Activated T-helper 2 cell treated with anti-CD3 and anti-CD28 coated beads, Interferon-gamma antibody, Interleukin-2, Interleukin-4, amounts not matched to agents 10 μg/mL and 5 μg/mL and 100 μg/mL, durations not matched to agents 14 hours and 24 hours and 36 hours (primary cell): ENCODE data around the gene KIF5B. TPM values are rescaled to one million over a fixed set of nuclear protein-coding genes. Genes with fewer than 3 reads are reported as not detected.
A peak's percentile ranks its signal among the peaks of the same experiment; 100 is the strongest.
"Not testable (repeated sequence)": the region's sequence is repeated elsewhere in the genome, so short reads cannot be mapped to it uniquely, and the experiment has no call there.

Experiments used
- DNase-seq: peaks from one replicate; pipeline ENCODE4 v3.0.0; 2021; ENCODE audit warnings: low spot score
- H3K27ac Mint-ChIP-seq: one replicate; pipeline ENCODE4 v1.8.0; 2021; ENCODE audit warnings: mixed read lengths
- H3K27me3 Mint-ChIP-seq: one replicate; pipeline ENCODE4 v1.8.0; 2021; ENCODE audit warnings: low read depth, mixed read lengths
- H3K36me3 Mint-ChIP-seq: one replicate; pipeline ENCODE4 v1.8.0; 2021; ENCODE audit warnings: low read depth, mixed read lengths
- H3K4me1 Mint-ChIP-seq: one replicate; pipeline ENCODE4 v1.8.0; 2021; ENCODE audit warnings: low read depth, mixed read lengths
- H3K4me3 Mint-ChIP-seq: one replicate; pipeline ENCODE4 v1.8.0; 2021; ENCODE audit warnings: low read depth, mild to moderate bottlenecking, moderate library complexity, mixed read lengths
- H3K9me3 Mint-ChIP-seq: one replicate; pipeline ENCODE4 v1.8.0; 2021; ENCODE audit warnings: mixed read lengths
- intact Hi-C: fragments of 100-400 bp; cut with micrococcal nuclease; formaldehyde crosslinking; loops from one replicate; pipeline ENCODE4 v1.15.1; 2023
- total RNA-seq: library from RNA; stranded (reverse); gene quantifications from 2 replicates; pipeline ENCODE4 v1.2.3, GENCODE V29; 2022

KIF5B gene
- total RNA-seq, 1 donor from 2014 or later: 76.6 TPM

GRCh38 chr10:32073659-32074058 is 17.4 kb upstream of the KIF5B start:
- Mint-ChIP-seq H3K9me3 (no peaks in the 10 kb centered on the region), H3K27me3 (peaks cover 15% of the 10 kb centered on the region), H3K36me3 (no peaks in the 10 kb centered on the region), H3K4me3 (no peak overlapping the region), H3K4me1 (no peaks in the 10 kb centered on the region), H3K27ac (no peak overlapping the region)
- intact Hi-C loops: no loop called here
- DNase-seq: no peak

GRCh38 chr10:32073128-32073527 is 16.9 kb upstream of the KIF5B start:
- DNase-seq: no peak
- Mint-ChIP-seq H3K9me3 (no peaks in the 10 kb centered on the region), H3K27me3 (peaks cover 15% of the 10 kb centered on the region), H3K4me3 (no peak overlapping the region), H3K4me1 (no peaks in the 10 kb centered on the region), H3K36me3 (no peaks in the 10 kb centered on the region), H3K27ac (no peak overlapping the region)
- intact Hi-C loops: no loop called here

- no peaks in the 10 kb centered on the region for H3K4me1 Mint-ChIP-seq
- H3K9me3 Mint-ChIP-seq: no peaks in the 10 kb centered on the region
- no peaks in the 10 kb centered on the region for H3K36me3 Mint-ChIP-seq
- no peak overlapping the region for H3K4me3 Mint-ChIP-seq
- intact Hi-C loops: no loop called here
- H3K27ac Mint-ChIP-seq: no peak overlapping the region
- peaks cover 12% of the 10 kb centered on the region for H3K27me3 Mint-ChIP-seq
- DNase-seq: no peak
These were observed 16.0 kb upstream of the KIF5B start for GRCh38 chr10:32072025-32072800.

- Mint-ChIP-seq H3K4me1 (no peaks in the 10 kb centered on the region), H3K36me3 (no peaks in the 10 kb centered on the region), H3K27ac (no peak overlapping the region), H3K27me3 (peaks cover 10% of the 10 kb centered on the region), H3K4me3 (no peak overlapping the region), H3K9me3 (no peaks in the 10 kb centered on the region)
- no peak for DNase-seq
- intact Hi-C loops: no loop called here
These were observed 14.4 kb upstream of the KIF5B start for GRCh38 chr10:32070645-32071044.

- Mint-ChIP-seq H3K4me3 (no peak overlapping the region), H3K36me3 (no peaks in the 10 kb centered on the region), H3K27me3 (peaks cover 1% of the 10 kb centered on the region), H3K9me3 (no peaks in the 10 kb centered on the region), H3K4me1 (no peaks in the 10 kb centered on the region), H3K27ac (no peak overlapping the region)
- DNase-seq: no peak
- intact Hi-C loops: no loop called here
These were observed 12.3 kb upstream of the KIF5B start for GRCh38 chr10:32068569-32068968.

- intact Hi-C loops, H3K4me1 Mint-ChIP-seq, H3K36me3 Mint-ChIP-seq, H3K27ac Mint-ChIP-seq, DNase-seq, H3K9me3 Mint-ChIP-seq, H3K4me3 Mint-ChIP-seq, H3K27me3 Mint-ChIP-seq: not testable (repeated sequence)
These were observed 11.7 kb upstream of the KIF5B start for GRCh38 chr10:32067931-32068330.

- Mint-ChIP-seq H3K27me3 (no peaks in the 10 kb centered on the region), H3K4me1 (no peaks in the 10 kb centered on the region), H3K36me3 (no peaks in the 10 kb centered on the region), H3K27ac (no peak overlapping the region), H3K9me3 (no peaks in the 10 kb centered on the region), H3K4me3 (no peak overlapping the region)
- no peak for DNase-seq
- intact Hi-C loops: no loop called here
These were observed 9.6 kb upstream of the KIF5B start for GRCh38 chr10:32065856-32066255.

- DNase-seq: no peak
- H3K27me3 Mint-ChIP-seq: no peaks in the 10 kb centered on the region
- no peaks in the 10 kb centered on the region for H3K9me3 Mint-ChIP-seq
- no peak overlapping the region for H3K27ac Mint-ChIP-seq
- intact Hi-C loops: no loop called here
- no peak overlapping the region for H3K4me3 Mint-ChIP-seq
- no peaks in the 10 kb centered on the region for H3K36me3 Mint-ChIP-seq
- H3K4me1 Mint-ChIP-seq: peaks cover 6% of the 10 kb centered on the region
These were observed 5.2 kb upstream of the KIF5B start for GRCh38 chr10:32061440-32061839.

GRCh38 chr10:32060347-32060746 is 4.1 kb upstream of the KIF5B start:
- Mint-ChIP-seq H3K27ac (no peak overlapping the region), H3K9me3 (no peaks in the 10 kb centered on the region), H3K27me3 (no peaks in the 10 kb centered on the region), H3K4me1 (peaks cover 6% of the 10 kb centered on the region), H3K36me3 (peaks cover 5% of the 10 kb centered on the region), H3K4me3 (no peak overlapping the region)
- intact Hi-C loops: no loop called here
- DNase-seq: no peak

- DNase-seq: no peak
- H3K36me3 Mint-ChIP-seq: peaks cover 12% of the 10 kb centered on the region
- no peak overlapping the region for H3K4me3 Mint-ChIP-seq
- H3K27ac Mint-ChIP-seq: no peak overlapping the region
- peaks cover 9% of the 10 kb centered on the region for H3K4me1 Mint-ChIP-seq
- no peaks in the 10 kb centered on the region for H3K27me3 Mint-ChIP-seq
- no peaks in the 10 kb centered on the region for H3K9me3 Mint-ChIP-seq
- intact Hi-C loops: loop anchor here (2.0 to 10.0 kb wide), 4 partner anchors 132 to 385 kb away; partner anchors contain the start of genes ARHGAP12, CCDC7 and EPC1
These were observed 3.2 kb upstream of the KIF5B start for GRCh38 chr10:32059472-32059871.

- H3K36me3 Mint-ChIP-seq: peaks cover 30% of the 10 kb centered on the region
- no peak for DNase-seq
- peak overlapping the region; percentile 90 for H3K27ac Mint-ChIP-seq
These were observed 779 bp upstream of the KIF5B start for GRCh38 chr10:32057036-32057372.

GRCh38 chr10:32055478-32056135 is 618 bp downstream of the KIF5B start:
- DNase-seq: peak; percentile 55
- no peaks in the 10 kb centered on the region for H3K27me3 Mint-ChIP-seq
- H3K4me3 Mint-ChIP-seq: peak overlapping the region; percentile 88
- H3K36me3 Mint-ChIP-seq: peaks cover 41% of the 10 kb centered on the region
- peak overlapping the region; percentile 90 for H3K27ac Mint-ChIP-seq
- H3K9me3 Mint-ChIP-seq: no peaks in the 10 kb centered on the region
- peaks cover 39% of the 10 kb centered on the region for H3K4me1 Mint-ChIP-seq
- intact Hi-C loops: loop anchor here (1.0 to 10.0 kb wide), 5 partner anchors 94 to 389 kb away; partner anchors contain the start of genes ARHGAP12, CCDC7 and EPC1

More at GRCh38 chr10:32057036-32057372, 779 bp upstream of the KIF5B start:
- H3K27me3 Mint-ChIP-seq: no peaks in the 10 kb centered on the region
- intact Hi-C loops: loop anchor here (2.0 to 10.0 kb wide), 4 partner anchors 130 to 388 kb away; partner anchors contain the start of genes ARHGAP12, CCDC7 and EPC1
- peak overlapping the region; percentile 88 for H3K4me3 Mint-ChIP-seq
- H3K4me1 Mint-ChIP-seq: peaks cover 26% of the 10 kb centered on the region
- no peaks in the 10 kb centered on the region for H3K9me3 Mint-ChIP-seq

- H3K36me3 Mint-ChIP-seq: peaks cover 56% of the 10 kb centered on the region
- no peaks in the 10 kb centered on the region for H3K9me3 Mint-ChIP-seq
- peak overlapping the region; percentile 90 for H3K27ac Mint-ChIP-seq
- H3K27me3 Mint-ChIP-seq: no peaks in the 10 kb centered on the region
- DNase-seq: no peak
- peak overlapping the region; percentile 88 for H3K4me3 Mint-ChIP-seq
- intact Hi-C loops: loop anchor here (10.0 kb wide), 2 partner anchors 291 to 391 kb away; partner anchors contain the start of genes CCDC7 and EPC1
- H3K4me1 Mint-ChIP-seq: peaks cover 54% of the 10 kb centered on the region
These were observed 2.1 kb downstream of the KIF5B start for GRCh38 chr10:32054094-32054493.
